Stimulated activated CD8-positive, alpha-beta memory T cell treated with anti-CD3 and anti-CD28 coated beads, Interleukin-12 subunit alpha, Interleukin-12 subunit beta, amount 100 ng/mL, for 4 hours (primary cell): ENCODE results near the gene CLDN16.

ENCODE experiments used
- DNase-seq: peaks from one replicate; pipeline ENCODE4 v3.0.0-alpha.2; 2020; ENCODE audit warnings: low read depth

The CLDN16 gene

GRCh38 chr3:190380184-190380583, 7.8 kb upstream of the CLDN16 start:
- DNase-seq: no peak

- DNase-seq: no peak
These were observed 6.5 kb upstream of the CLDN16 start for GRCh38 chr3:190381441-190381840.

- DNase-seq: no peak
These were observed 5.9 kb upstream of the CLDN16 start for GRCh38 chr3:190382082-190382481.

- DNase-seq: no peak
These were observed 3.6 kb upstream of the CLDN16 start for GRCh38 chr3:190384309-190384756.

DNA sequence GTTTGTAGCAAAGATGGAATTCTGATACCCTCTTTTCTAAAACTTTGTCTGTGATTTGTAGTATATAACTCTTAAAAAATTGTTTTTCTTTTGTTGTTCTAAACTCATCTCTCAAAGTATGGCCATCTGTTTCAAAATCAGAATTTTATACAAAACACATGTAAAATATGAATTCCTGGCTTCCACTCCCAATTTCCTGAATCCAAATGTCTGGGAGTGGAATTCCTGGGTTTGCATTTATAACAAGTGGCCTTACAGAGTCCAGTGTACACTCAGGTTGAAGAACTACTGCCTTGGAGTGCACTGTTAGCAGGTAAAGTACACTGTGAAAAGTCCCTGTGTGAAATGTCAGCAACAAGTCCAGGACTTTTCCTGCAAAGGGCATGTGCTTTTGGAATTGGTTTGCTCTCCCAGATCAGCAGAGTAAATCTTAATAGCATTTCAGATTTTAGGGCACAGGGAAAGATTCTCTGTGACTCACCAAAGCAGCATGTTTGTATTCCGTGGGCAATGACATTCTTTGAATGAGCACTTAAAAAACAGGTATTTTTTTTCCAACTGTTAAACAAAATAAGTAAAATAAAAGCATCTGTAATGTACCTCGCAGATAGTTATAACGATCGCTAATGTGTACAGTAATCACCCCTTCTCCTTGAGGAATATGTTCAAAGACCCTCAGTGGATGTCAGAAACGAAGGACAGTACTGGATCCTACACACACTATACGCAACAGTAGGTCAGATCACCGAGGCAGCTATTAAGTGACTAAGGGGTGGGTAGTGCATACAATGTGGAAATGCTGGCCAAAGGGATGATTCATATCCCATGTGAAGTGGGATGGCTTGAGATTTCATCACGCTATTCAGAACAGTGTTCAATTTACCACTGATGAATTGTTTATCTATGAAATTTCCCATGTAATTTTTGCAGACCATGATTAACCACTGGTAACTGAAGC, 2.0 kb upstream of the CLDN16 start:
- no peak for DNase-seq

GRCh38 chr3:190388703-190389102, 740 bp downstream of the CLDN16 start:
- DNase-seq: no peak

DNA sequence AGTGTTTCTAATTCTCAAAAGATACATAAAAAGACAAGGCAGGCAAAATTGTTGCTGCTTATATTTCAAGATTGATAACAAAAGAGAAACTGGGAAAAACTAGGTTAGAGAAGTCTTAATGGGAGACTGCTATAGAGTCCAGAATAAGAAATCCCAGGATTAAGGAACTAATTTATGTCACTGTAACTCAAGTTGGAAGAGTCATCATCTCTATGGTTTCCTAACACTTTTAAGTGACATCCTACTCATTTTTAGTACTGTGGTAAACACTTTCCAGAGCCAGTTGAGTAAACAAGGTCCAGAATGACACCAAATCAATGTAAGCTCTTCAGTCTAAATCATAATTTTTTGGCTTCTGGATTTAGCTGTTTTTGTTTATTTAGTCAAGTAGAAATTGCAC, 8.0 kb downstream of the CLDN16 start:
- no peak for DNase-seq

- no peak for DNase-seq
These were observed 9.9 kb downstream of the CLDN16 start for GRCh38 chr3:190397889-190398288.

DNA sequence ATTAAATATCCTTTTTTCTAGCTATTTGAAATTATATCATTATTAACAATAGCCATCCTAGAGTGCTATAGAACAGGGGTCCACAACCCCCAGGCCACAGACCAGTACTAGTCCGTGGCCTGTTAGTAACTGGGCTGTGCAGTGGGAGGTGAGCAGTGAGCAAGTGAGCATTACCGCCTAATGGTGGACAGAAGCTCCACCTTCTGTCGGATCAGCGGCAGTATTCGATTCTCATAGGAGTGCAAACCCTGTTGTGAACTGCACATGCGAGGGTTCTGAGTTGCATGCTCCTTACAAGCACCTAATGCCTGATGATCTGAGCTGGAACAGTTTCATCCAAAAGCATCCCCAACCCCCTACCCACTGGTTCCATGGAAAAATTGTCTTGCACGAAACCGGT, 11.7 kb downstream of the CLDN16 start:
- no peak for DNase-seq

DNA sequence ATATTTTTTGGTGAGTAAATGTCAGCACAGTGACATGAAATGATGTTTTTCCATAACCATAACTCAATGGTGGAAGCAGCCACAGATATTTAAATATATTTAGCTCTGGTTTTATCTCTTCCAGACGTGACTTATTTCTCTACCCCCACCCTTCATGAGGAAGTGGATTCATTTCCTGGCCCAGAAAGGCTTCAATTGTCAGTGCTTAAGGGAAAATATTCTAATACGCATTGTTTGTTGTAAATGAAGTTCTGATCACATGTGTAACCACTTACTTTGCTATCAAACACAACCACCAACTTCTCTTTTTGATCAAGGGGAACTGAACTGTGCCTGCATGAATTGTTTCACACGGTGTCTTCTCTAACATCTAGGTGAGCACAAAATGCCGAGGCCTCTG, 14.0 kb downstream of the CLDN16 start:
- DNase-seq: no peak

GRCh38 chr3:190404715-190405114, 16.8 kb downstream of the CLDN16 start:
- no peak for DNase-seq

GRCh38 chr3:190414297-190414696, 26.3 kb downstream of the CLDN16 start:
- no peak for DNase-seq

GRCh38 chr3:190424108-190424477, 36.1 kb downstream of the CLDN16 start:
- no peak for DNase-seq

DNA sequence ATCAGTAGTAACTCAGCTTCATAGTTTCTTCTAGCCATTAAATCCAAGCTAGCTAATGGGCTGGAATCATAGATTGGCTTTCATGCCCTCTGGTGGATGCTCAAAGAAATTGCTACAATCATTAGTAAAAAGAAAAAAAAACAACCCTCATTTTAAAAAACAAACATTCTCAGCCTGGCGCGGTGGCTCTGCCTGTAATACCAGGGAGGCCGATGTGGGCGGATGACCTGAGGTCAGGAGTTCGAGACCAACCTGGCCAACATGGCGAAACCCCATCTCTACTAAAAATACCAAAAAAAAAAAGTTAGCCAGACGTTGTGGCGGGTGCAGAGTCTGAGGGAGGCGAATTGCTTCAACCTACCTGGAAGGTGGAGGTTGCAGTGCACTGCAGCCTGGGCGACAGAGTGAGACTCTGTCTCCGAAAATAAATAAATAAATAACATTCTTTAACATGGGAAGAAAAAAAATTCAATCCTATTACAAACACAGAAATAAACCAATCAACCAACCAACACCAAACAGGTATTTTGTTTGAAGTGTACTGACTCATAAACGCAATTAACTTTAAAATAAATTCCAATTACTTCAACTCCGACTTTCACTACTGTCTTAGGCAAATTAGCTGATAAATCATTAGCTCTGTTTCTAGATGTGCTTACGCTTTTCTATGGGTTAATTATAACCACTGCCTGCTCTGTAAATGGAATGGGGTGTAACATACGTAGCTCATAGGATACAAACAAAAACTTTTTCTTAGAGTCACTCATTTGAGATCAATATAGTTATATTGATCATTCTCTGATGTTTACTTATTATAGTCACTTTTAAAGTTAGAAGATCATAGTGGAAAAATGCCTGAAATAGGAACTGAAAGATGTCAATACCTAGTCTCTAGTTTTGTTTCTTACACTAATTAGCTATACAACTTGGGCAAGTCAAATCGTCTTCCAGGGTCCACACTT, 36.8 kb downstream of the CLDN16 start:
- no peak for DNase-seq

DNA sequence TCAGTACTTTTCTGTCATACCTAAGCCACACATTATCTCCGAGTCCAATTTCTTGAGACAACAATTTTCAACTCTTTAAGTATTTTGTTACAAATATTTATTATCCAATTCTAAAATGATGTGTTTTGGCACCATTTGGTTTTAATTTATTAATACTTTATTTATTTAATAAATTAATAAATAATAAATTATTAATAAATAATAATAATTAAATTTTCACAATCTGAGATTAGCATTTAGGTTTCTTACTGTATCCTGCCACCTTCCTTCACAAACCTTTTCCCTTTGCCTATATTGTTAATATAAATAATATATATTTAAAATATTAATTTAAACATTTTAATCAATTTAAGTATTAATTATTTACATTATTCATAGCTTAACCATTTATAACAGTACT, 37.9 kb downstream of the CLDN16 start:
- no peak for DNase-seq

- no peak for DNase-seq
These were observed 39.0 kb downstream of the CLDN16 start for GRCh38 chr3:190426806-190427507.

DNA sequence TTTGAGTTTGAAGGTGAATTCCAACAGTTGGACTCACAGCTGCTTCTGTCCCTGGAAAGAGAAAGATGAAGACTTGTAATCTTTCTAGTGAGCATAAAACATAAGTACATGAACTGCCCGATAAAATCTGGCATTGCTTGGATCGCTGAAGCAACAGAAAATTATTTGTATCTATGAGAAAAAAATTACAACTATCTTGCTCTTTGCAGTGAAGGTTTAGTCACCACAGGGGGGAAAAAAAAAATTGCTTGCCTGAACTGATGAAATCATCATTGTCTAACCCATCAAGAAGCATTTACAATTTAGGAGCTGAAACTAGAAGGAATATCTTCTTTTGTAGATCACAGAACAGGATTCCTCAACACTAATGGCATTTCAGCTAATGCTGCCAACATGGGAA, 41.7 kb downstream of the CLDN16 start:
- no peak for DNase-seq

DNA sequence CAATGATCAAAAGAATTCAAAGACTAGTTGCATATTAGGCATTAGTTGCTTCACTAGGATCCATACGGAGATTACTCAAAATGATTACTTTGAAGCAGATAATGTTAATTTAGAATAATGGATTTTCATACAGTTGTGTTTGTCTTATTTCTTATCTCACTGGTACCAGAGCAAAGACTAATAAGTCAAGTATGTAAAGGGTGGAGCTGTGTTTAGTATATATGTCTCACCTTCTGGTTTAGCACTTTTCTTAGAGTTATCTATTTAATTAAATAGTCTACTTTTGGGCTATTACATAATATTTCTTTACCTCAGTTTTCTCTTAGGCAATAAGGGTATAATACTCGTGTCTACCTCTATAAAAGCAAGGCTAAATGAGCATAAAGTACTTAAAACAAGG, 42.9 kb downstream of the CLDN16 start:
- no peak for DNase-seq

GRCh38 chr3:190432216-190432615, 44.3 kb downstream of the CLDN16 start:
- no peak for DNase-seq

DNA sequence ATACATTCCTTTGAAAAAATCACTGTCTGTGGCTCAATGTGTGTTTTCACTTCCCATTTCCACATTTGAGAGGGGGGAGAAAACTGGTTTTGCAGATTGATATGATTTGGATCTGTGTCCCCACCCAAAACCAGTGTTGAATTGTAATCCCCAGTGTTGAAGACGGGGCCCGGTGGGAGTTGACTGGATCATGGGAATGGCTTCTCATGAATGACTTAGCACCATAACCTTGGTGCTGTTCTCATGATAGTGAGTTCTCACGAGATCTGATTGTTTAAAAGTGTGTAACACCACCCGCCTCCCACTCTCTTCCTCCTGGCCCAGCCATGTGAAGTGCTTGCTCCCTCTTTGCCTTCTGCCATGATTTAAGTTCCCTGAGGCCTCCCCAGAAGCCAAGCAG, 45.7 kb downstream of the CLDN16 start:
- DNase-seq: no peak

DNA sequence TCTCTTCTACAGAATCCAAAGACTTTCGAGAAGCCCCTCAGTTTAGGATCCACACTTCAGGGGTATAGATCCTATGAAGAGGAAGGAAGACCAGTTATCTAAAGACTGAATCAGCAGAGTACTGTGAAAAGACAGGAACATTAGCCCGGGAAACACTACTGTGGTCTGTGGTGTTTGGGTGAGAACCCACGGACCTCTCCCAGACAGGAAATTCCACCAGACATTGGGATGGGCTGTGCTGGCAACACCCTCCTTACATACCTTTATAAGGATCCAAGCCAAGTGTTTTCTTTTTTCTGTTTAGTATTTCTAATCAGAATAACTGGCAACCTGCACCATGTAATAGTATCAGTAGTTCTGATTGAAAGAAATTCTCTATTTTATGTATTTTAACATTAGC, 47.7 kb downstream of the CLDN16 start:
- no peak for DNase-seq

- no peak for DNase-seq
These were observed 48.4 kb downstream of the CLDN16 start for GRCh38 chr3:190436331-190436730.
